ENCODE results near the gene CACFD1.

CACFD1 gene

DNA sequence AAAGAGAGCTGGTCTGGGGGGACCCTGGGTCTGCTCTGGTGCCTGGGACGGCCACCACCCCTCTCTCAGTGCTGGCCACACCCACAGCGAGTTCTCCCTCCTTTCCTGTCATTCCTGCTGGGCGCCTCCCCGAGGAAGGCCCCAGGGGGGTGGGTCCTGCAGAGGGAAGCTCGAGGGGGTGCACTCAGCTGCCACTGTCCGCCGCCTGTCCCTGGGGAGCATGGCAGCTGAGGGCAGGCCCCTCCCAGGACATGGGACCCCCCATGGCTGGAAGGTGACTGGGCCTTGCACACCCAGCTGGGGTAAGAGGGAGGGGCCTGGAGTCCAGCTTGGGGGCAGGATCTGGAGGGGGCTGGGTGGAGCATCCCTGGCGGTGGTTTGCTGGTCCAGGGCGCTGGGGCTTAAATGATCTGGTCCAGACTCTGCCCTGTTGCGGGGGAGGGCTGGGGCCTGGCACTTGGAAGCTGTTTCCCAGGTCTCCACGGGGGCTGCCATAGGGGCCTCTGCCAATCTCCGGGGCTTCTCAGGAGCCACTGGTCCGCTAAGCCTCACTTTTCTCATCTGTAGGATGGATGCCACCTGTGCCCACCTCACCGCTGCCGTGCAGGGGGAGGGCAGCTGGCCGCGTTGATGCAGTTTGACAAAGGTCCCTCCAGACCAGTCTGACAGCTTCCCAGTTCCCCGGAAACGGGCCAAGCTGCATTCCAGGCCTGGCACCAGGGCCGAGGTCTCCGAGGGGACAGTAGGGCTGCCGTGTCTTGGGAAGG lies 25.1 kb downstream of the CACFD1 start:
- DNase-seq (ENCODE audit: low spot score) = no peak

DNA sequence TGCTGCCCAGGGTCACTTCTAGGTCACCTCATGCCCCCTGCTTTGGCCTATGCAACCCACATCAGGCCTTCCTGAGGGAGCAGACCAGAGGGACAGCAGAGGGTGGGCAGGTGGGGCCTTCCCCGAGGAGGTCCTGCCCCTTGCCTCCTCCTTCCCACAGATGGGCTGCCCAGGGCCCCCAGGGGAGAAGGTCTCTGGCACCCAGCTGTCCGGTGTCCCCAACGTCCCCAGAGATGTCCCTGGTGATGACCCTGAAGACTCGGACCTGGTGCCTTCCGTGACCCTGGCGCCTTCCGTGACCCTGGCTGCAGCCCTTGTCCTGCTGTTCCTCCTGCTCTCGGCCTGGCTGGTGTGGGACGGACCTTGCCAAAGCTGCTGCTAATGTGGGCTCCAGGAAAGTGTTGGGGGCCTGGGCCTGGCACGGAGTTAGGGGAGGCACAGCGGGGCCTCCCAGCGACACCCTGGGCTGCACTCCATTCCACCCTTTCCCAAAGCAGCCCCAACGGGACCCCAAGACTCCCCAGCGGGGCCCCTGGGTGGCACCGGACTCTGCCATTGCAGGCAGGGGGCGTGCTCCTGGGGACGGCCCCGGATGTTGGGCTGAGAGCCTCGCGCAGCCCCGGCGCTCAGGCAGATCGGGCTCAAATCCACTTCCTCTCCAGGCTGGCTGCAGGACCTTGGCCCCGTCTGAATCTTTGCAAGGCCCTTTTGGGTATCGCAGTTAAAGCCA lies 25.9 kb downstream of the CACFD1 start:
- no peak for DNase-seq (ENCODE audit: low spot score)

- no peak for DNase-seq (ENCODE audit: low spot score)
Observed at GRCh38 chr9:133487331-133487725, 27.6 kb downstream of the CACFD1 start.

GRCh38 chr9:133488686-133489252 lies 29.0 kb downstream of the CACFD1 start:
- DNase-seq (ENCODE audit: low spot score) = no peak

DNA sequence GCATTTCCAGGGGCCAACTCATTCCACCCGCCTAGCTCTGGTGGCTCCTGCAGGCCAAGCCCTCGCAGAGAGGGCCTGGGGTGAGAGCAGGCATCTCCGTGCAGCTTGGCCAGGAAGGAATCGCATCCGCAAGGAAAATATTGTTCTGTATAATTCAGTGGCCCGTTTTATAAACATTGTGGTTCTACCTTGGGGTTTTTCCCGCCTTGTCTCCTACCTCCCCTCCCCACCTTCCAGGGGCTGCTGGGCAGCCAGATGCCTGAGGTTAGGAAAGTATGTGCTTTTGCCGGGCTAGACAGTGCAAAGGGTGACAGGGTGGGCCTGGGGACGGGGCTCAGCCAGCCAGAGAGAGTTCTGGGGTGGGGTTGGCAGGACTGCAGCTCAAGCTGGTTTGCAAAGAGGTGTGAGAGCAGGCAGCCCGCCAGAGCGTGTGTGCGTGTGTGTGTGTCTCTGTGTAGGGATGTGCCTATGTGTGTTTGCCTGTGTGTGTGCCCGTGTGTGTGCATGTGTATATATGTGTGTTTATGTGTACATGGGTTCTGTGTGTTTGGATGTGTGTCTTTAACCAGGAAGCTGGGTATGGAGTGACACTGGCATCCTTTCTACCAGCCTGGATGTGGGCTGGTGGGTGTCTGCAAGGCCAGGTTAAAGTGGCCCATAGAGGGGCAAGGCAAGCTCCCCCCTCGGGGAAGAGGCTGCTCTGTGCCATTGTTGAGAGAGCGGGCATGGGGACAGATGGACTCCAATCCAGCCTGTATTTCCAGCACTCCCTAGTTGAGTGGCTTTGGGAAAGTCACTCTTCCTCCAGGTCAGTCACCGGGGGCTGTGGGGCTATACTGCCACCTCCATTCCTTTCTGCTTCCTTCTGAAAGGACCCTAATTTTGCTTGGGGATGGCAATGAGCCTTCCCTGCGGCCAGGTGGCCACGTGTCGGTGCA lies 29.7 kb downstream of the CACFD1 start:
- no peak for DNase-seq (ENCODE audit: low spot score)

DNA sequence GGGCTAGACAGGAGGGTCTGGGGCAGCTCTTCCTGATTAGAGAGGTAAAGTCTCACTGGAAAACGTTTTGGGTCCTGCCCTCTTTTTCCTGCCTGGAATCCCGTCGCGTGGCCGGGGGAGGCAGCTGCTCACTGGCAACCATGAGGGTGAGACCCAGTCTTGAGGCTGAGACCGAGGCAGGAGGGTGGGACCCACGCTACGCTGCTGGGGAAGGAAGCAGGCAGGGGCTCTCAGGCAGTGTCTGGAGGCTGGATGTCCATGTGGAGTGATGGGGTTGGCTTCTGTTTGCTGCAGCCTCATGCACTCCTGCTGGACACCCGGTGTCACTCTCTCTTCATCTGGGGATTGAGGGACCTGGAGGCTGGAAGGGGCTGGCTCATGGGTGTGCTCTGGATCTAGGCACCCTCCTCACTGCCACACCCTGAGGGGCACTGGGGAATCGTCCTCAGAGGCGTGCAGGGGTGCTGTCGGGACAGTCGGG lies 30.5 kb downstream of the CACFD1 start:
- DNase-seq (ENCODE audit: low spot score) = no peak

DNA sequence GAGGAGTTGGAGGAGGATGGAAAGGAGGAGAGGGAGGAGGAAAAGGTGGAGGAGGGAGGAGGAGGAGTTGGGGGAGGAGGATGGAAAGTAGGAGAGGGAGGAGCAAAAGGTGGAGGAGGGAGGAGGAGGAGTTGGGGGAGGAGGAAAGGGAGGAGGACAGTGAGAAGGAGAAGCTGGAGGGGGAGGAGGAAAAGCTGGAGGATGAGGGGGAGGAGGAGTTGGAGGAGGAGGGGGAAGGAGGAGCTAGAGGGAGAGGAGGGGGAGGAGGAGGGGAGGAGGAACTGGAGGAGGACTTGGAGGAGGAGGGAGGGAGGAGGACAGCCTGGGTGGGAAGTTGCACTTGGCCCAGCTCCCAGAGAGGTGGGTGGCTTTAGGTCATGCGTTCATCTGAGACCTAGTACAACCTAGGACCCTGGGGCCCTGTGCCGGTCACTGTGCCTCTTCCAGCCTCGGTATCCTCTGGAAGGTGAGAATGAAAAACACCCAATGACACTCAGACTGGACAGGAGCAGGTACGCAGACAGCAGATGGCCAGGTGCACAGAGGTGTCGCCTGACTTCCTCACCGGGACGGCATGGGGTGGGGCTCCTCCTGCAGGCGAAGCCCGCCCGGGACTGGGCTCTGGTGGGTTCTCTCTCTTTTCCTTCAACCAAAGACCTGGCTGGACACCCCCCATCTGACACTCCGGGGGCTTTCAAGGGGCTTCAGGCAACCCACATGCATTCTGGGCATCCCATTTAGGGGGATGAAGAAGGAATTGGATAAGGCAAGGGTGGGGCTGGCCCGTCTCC lies 31.3 kb downstream of the CACFD1 start:
- DNase-seq (ENCODE audit: low spot score) = no peak

DNA sequence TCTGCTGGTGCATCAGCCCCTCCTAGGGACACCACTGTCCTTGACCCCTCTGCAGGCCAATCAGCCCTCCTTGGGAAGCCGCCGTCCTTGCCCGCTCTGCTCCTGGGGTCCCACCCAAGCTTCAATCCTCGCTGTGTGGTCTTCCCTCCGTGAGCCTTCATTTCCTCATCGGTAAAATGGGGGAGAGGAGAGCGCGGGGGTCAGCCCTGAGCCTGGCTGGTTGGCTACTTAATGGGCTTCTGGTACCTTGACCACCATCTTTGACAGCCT lies 31.8 kb downstream of the CACFD1 start:
- no peak for DNase-seq (ENCODE audit: low spot score)

DNA sequence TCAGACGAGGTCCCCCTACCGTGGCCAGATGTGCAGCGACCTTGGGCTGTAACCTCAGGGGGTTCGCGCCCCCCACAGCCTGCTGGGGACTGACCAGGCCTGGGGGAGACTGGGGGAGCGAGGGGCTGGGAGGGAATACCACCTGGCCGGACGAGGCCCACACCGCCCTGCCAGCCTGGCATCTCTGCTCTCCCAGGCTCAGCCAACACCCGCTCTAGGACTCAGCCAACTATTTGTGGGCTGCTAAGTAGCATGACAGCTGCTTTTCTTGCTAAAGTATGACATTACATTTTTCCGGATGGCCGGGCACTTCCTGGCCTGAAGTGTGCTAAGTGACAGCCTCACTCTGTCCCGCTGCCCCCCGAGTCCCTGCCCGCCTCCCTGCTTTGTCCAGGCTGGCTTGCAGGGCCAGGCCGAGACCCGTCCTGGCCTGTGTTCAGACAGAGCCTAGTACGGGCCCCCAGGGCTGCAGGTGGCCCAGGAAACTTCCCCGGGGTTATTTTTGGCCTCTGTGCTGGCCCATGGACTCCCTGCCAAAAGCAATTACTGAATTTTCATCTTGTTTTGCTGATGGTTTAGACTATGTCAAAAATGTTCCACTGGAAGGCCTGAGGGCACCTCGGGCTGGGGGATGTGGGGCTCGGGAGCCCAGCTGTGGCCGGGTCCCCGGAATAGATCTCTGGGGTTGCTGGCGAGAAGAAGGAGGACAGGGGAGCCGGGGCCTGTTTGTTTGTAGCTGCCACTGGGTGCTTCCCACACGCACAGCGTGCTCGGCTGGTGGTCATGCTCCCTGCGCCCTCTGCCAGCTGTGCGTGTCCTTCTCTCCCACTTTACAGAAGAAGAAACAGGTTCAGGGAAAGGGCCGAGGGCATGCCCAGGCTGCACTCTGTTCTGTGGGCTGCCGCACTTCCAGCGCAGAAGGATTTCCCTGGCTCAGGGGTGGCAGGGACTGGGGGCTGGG lies 32.6 kb downstream of the CACFD1 start:
- no peak for DNase-seq (ENCODE audit: low spot score)

GRCh38 chr9:133493428-133493827 lies 33.6 kb downstream of the CACFD1 start:
- no peak for DNase-seq (ENCODE audit: low spot score)

DNA sequence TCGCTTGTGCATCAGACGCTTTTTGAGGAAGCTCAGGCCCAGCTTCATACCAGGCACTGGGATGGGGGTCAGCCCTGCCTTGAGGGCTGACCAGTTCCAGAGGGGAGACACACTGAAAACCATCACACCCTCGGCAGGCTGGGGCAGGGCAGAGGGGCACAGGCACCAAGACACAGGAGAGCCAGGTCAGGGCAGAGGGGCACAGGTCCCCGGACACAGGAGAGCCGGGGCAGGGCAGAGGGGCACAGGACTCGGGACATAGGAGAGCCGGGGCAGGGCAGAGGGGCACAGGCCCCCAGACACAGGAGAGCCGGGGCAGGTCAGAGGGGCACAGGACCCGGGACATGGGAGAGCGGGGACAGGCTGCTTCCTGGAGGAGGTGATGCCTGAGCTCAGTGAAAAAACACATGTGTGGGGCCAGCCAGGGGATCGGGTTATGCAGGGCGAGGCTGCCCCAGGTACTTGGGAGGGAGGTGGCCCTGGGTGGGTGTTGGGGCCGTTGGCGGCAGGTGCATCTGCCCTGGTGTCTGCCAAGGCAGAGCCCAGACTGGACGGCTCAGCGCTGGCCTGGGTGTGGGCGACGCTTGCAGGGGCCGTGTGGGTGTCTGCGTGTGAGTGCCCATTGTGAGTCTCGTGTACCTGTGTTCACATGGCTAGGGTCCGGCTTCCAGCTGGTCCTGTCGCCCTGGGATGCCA lies 34.2 kb downstream of the CACFD1 start:
- no peak for DNase-seq (ENCODE audit: low spot score)

DNA sequence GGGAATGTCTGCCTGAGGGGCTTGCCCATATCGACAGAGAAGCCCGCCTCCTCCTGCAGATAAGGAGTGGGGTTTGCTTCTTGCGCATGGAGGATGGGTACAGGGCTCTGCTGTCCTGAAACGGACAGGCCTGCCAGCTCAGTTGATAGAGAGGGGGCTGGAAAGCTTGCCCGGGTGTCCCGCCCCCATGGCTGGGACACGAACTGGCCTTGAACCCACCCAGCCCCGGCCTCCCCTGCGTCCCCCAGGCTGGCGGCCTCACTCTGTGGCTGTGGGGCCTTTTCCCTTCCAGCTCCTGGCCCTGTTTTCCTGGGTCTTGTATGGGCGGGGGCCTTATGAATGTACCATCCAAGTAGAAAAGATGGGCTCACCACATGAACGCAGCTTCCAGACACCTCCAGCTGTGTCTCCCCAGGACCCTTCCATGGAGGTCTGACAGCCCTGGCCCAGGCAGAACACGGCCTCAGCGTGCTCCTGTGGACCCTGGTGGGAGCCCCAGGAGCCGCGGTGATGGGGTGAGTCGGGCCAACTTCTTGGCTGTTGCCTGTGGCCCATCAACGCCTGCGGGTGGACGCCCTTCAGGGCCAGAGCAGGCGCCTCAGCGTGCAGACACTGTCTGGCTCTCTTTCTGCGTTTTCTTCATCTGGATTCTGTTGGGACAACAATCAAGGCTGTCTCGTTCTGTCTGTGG lies 35.0 kb downstream of the CACFD1 start:
- DNase-seq (ENCODE audit: low spot score) = no peak

DNA sequence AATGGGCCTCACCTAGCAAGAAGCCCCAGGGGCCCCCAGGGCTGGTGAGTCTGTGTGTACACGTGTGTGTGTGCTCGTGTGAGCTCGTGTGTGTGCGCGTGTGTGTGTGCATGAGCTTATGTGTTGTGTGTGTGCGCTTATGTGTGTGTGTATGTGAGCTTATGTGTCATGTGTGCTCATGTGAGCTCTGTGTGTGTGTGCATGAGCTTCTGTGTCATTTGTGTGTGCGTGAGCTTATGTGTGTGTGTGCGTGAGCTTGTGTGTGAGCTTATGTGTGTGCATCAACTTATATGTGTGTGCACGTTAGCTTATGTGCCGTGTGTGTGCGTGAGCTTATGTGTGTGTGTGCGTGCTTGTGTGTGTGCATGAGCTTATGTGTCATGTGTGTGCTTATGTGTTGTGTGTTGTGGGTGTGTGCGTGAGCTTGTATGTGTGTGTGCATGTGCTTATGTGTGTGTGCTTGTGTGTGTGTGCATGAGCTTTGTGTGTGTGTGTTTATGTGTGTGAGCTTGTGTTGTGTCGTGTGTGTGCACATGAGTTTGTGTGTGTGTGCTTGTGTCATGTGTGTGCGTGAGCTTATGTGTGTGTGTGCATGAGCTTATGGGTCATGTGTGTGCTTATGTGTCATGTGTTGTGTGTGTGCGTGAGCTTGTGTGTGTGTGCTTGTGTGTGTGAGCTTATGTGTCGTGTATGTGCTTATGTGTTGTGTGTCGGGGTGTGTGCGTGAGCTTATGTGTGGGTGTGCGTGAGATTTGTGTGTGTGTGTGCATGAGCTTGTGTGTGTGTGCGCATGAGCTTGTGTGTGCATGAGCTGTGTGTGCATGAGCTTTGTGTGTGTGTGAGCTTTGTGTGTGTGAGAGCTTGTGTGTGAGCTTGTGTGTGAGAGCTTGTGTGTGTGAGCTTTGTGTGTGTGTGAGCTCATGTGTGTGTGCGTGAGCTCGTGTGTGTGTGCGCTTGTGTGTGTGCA lies 35.8 kb downstream of the CACFD1 start:
- no peak for DNase-seq (ENCODE audit: low spot score)

DNA sequence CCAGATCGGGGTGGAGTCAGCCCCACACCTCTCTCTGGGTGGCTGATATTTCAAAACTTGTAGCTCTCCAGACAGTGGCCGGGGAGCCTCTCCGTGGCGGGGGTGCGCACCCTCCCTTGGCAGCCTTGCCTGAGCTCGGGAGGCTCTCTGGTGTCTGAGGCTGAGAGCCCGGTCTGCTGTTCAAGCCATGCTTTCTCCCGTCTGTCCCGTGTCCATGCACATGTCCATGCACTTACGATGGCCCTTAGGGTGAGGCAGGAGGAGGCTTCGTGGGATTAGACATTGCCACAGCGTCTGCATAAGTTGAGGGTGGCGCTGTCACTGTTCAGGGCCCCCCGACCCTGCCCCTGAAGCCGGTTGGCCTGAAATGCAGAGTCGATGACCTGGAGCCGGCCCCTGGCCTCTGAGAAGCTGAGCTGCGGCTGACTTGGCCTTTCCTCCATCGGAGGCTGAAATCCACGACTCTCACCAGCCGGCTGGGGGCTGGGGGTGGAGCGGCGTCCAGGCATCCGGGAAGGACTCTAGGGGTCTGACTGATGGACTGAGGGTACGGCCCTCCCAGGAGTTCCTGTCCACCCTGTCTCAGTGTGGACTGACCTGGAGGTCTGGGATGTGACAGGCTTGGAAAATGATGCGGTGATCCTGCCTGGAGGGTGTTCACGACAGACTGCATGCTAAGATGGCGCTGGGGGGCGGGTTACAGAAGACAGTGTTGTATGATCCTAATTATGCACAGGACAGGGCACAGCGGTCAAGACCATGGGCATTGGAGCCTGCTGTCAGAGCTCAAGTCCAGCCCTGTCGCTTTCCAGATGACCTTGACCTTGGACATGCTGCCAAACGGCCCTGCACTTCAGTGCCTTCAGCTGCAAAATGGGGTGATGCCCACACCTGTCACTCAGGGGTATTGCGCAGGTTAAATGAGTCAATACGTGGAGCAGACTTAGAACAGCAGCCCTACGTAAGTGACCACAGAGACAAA lies 37.4 kb downstream of the CACFD1 start:
- no peak for DNase-seq (ENCODE audit: low spot score)

DNA sequence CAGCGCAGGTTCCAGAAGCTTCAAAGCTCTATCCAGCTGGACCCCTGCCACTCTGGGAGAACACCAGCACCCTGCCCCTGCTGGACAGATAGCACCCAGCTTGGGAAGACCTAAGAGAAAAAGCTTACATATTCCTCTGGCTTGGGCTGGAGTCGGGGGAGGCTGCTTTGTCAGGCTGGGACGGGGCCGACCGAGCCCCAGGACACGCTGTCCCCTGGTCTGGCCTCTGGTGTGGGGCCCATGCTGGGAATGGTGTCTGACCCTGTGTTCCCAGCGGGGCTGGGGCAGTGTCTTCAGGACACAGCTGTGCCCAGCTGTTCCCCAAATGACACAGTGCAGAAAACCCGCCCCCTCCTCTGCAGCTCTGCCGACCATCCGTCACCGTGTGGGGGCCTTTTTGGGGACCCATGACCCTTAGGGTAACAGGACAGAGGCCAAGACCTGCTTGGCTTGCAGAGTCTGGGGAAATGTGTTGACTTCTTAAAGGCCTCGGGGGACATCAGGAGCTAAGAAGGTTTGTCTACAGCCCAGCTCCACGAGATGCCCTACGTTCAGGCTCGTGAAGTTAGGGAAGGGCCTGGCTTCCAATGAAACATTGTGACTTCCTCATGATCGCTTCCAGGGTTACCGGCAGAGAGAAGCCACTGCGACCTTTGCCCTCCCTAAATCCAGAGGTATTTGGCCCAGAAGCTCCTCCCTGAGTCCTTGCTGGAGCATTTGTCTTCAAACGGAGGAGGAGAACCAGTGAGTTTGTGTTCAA lies 39.5 kb downstream of the CACFD1 start:
- DNase-seq (ENCODE audit: low spot score) = no peak

DNA sequence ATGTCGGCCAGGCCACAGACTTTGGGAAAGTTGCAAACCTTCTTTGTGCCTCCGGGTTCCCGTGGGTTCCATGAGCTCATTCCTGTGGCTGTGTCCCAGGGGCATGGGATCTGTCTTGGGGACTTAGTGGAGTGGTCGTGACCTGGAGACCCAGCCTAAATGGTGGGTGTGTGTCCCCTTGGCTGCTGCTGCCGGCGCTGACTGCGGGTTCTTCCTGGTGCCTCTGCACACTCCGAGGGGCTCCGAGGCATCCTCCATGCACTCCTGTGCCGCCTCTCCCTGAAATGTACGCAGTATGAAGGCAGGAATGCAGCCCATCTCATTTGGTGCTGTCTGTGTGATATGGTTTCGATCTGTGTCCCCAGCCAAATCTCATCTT lies 40.1 kb downstream of the CACFD1 start:
- DNase-seq (ENCODE audit: low spot score) = no peak

All from hematopoietic multipotent progenitor cell treated with erythropoietin and hydrocortisone succinate and interleukin-3 and kit ligand, for 15 days (in vitro differentiated cells).